Thyroid gland (tissue), 4 donors: ENCODE measurements around the gene MORF4L1.

Source experiments
- CTCF ChIP-seq, 6 experiments: fragments of 200-600 bp in 3 of 6; fragments of 450-650 bp in 3 of 6; sonication (generic) in 3 of 6; IDR thresholded peaks; one replicate each; pipeline ENCODE4 v1.5.1; 2016 to 2019; ENCODE audit warnings: antibody characterized with exemption in 6 of 6, mild to moderate bottlenecking in 2 of 6, inconsistent platforms in 1 of 6, moderate library complexity in 1 of 6
- POLR2A ChIP-seq, 2 donors: fragments of 450-650 bp; IDR thresholded peaks; one replicate each; pipeline ENCODE4 v1.6.1; 2017; ENCODE audit warnings: antibody characterized with exemption in 2 of 2, mild to moderate bottlenecking in 2 of 2, moderate library complexity in 1 of 2

GRCh38 chr15:78898540-78898939 is 25.9 kb downstream of the MORF4L1 start:
- no peak for TF ChIP-seq CTCF (IDR thresholded peaks at IDR 0.05)
- TF ChIP-seq POLR2A (IDR thresholded peaks at IDR 0.05) = no peak
